GM12864 (cell line): ENCODE results near the gene IRS2.

Source experiments
- DNase-seq: peaks from one replicate; pipeline ENCODE4 v3.0.0-alpha.2; 2011; ENCODE audit warnings: low read depth
- H3K4me3 ChIP-seq: 2 replicates; pipeline ENCODE4 v1.5.1; 2011; ENCODE audit warnings: mild to moderate bottlenecking, low read depth, low read length, control low read depth
- TF ChIP-seq, protein P1 (sequence below): IDR thresholded peaks from 2 replicates; pipeline ENCODE4 v1.5.1; 2011; ENCODE audit warnings: low read depth, mild to moderate bottlenecking, moderate library complexity, low read length, control low read depth, inconsistent platforms; ENCODE audit errors: missing control alignments

Gene IRS2

DNA sequence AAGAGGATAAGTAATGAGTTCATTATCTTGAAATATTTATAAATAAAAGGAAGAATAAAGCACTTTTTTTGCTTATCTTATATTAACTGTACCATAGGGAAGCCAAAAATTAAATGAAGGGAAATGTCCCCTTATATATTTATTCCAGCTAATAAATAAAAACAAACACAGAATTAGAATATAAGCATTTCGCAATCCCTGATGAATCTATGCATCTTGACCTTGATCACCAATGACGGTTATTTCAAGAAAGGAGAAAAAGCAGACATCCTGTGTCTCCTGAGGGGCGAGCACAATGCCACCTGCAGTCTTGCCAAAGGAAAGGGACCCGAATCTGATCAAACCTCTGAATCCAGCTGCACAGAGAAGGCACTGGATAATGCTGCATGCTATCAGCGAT, 29.3 kb upstream of the IRS2 start:
- no peak for DNase-seq
- TF ChIP-seq, protein P1, sequence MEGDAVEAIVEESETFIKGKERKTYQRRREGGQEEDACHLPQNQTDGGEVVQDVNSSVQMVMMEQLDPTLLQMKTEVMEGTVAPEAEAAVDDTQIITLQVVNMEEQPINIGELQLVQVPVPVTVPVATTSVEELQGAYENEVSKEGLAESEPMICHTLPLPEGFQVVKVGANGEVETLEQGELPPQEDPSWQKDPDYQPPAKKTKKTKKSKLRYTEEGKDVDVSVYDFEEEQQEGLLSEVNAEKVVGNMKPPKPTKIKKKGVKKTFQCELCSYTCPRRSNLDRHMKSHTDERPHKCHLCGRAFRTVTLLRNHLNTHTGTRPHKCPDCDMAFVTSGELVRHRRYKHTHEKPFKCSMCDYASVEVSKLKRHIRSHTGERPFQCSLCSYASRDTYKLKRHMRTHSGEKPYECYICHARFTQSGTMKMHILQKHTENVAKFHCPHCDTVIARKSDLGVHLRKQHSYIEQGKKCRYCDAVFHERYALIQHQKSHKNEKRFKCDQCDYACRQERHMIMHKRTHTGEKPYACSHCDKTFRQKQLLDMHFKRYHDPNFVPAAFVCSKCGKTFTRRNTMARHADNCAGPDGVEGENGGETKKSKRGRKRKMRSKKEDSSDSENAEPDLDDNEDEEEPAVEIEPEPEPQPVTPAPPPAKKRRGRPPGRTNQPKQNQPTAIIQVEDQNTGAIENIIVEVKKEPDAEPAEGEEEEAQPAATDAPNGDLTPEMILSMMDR: no peak
- H3K4me3 ChIP-seq: no peak overlapping the region

DNA sequence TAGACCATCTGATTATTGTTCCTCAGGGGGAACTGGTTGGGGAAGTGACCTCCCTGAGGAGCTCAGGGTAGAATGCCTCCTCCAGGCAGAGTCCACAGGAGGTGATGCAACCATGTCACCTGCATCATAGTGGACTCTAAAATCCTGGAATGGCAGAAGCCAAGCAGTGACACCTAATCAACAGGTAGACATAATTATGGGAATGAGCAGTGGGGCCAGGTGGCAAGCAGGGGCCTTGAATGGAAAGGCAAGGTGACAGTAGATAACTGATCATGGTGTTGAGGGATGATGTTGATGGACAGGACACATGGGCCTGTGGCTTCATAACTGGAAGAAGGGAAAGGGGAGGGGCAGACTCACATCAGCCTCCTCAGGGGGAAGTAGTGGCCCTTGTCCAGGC, 27.3 kb upstream of the IRS2 start:
- no peak for DNase-seq
- TF ChIP-seq, protein P1: no peak
- H3K4me3 ChIP-seq: no peak overlapping the region

DNA sequence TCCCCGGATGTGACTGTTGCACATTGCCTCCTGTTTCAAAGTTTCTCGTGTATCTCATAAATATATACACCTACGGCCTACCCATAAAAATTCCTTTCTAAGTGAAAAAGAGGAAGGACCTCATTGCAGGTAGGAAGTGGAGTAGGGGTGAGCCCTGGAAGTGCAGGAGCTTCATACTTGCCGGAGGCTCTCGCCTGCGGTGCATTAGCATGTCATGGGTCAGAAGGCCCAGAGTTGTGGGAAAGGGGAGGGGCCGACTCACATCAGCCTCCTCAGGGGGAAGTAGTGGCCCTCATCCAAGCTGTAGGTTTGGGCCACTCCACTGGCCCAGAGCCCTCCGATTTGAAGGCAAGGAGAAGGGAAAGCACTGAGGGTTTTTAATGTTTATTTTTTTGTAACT, 26.0 kb upstream of the IRS2 start:
- no peak for DNase-seq
- TF ChIP-seq, protein P1: no peak
- no peak overlapping the region for H3K4me3 ChIP-seq

DNA sequence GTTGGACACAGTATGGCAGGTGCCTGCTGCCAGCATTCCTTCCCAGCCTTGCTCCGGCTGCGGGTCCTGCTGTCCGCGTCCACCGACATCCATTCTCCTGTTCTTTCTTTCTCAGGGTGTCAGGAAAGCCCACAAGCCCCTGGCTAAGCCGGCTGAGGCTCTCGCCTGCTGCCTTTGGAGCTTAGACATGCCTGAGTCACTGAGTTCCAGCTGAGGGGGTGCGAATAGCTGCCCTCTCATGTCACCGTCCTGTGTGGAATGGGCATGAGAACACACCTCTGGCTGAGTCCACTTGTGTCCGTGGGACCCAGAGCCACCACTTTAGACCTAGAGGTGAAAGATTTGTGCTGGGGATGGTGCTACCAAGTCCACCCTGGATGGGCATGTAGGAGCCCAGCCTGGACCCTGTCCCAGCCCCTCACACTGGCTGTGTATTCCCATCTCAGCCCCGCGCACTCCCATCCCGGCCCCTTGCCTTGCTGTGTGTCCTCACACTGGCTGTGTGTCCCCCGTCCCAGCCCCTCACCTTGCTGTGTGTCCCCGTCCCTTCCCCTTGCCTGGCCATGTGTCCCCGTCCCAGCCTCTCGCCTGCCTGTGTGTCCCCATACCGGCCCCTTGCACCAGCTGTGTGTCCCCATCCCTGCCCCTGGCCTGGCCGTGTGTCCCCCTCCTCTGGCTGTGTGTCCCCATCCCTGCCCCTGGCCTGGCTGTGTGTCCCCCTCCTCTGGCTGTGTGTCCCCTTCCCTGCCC, 24.6 kb upstream of the IRS2 start:
- H3K4me3 ChIP-seq: no peak overlapping the region
- no peak for DNase-seq
- TF ChIP-seq, protein P1: no peak

DNA sequence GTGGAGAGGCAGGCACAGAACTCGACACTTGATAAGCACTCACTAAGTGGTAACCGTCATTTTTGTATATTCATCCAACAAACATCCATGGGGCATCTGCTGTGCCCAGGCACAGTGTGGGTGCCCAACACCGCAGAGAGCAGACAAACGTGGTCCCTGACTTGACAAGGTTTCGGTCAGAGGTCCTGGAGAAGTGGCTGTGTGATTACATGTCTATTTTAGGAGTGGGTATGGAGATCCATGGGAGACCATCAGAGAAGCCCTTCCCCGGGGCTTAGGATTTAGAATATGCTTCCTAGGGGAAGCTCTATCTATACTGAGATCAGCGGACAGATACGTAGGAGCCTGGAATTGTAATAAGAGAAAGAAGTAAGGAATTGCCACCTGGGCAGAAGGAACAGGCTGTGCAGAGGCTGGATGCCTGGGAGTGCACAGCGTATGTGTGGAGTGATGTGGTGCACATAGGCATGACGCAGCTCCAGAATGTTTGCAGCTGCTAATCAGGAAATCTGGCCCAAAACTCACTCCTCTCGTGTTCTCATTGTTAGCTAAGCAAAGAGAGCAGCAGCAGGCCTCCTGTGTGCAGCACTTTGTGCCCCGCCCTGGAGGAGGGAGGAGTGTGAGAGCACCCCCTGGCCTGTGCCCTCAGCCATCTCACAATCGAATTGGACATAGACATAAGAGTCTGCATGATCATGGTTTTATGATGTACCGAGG, 23.0 kb upstream of the IRS2 start:
- no peak for DNase-seq
- TF ChIP-seq, protein P1: no peak
- no peak overlapping the region for H3K4me3 ChIP-seq

DNA sequence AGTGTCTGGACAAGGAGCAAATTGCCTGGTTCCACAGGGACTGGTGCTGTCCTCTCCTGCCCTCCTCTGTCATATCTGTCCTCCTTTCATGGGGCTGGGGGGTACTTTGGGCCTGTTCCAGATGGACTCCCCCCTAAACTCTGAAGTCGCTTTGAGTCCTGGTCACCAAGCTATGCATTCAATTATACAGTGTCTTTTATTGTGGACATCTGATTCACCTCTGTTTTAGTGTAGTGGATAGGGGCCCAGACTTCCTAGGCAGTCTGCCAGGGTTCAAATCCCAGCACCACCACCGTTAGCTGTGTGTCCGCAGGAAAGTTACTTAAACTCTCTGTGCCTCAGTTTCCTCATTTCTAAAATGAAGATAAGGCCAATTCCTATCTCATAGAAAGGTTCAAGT, 21.0 kb upstream of the IRS2 start:
- DNase-seq: no peak
- TF ChIP-seq, protein P1: no peak
- no peak overlapping the region for H3K4me3 ChIP-seq
